Urinary bladder (tissue), 4 donors: Measurements from ENCODE around the gene OMA1. TPM values are rescaled to one million over a fixed set of nuclear protein-coding genes. Genes with fewer than 3 reads are reported as not detected.

Experiments
- DNase-seq: peaks from one replicate; pipeline ENCODE4 v3.0.0-alpha.2; 2015; ENCODE audit errors: extremely low spot score
- H3K27ac ChIP-seq: one replicate; pipeline ENCODE4 v1.5.1; 2013; ENCODE audit warnings: low read depth, mild to moderate bottlenecking, moderate library complexity
- H3K36me3 ChIP-seq: one replicate; pipeline ENCODE4 v1.6.1; 2013; ENCODE audit warnings: mild to moderate bottlenecking, moderate library complexity; ENCODE audit not compliant: insufficient read depth
- H3K4me1 ChIP-seq: one replicate; pipeline ENCODE4 v1.6.1; 2013; ENCODE audit warnings: mild to moderate bottlenecking, moderate library complexity; ENCODE audit not compliant: insufficient read depth
- H3K4me3 ChIP-seq: one replicate; pipeline ENCODE4 v1.5.1; 2013; ENCODE audit warnings: low read depth, low read length
- WGBS: extraction: QIAGEN DNeasy Blood & Tissue Kit; methylation state at CpG from one replicate; pipeline ENCODE4 v1.1.7; 2013; 5-methylcytosine and 5-hydroxymethylcytosine counted together
- polyA plus RNA-seq: library from polyadenylated mRNA; stranded (reverse); fragments of 200-250 nt; gene quantifications from one replicate; pipeline ENCODE4 v1.2.3, GENCODE V29; 2013
- total RNA-seq: library from RNA; depleted of rRNA; stranded (reverse); fragments of >200 nt; gene quantifications from one replicate; pipeline ENCODE4 v1.2.3, GENCODE V29; 2014
- donor health status: healthy with polysubstance abuse.
- donor health status: healthy.

The OMA1 gene
- total and polyA plus RNA-seq, 2 donors: 16.9 to 57.8 TPM

DNA sequence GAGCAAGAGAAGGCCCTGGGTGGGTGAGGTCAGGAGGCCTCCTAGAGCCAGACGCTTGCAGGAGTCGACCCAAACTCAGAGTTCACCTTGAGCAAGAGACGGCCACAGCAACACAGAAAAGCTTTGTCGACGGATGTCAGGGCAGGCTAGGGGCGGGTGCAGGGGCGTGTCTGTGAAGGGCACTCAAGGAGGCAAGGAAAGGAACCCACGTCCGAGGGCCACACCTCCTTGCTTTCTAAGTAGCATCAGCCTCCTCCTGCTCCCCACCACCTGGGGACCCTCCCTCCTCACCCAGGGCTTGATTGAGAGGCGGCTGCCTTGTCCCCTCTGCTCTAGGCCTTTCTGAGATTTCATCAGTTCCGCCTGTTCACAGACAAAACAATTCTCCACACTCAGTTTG is 92.1 kb downstream of the OMA1 start:
- DNase-seq: no peak
- 66% methylated on average over 11 of the region's 11 CpGs for WGBS
- H3K4me3 ChIP-seq: no peak overlapping the region
- no peak overlapping the region for H3K27ac ChIP-seq
- H3K36me3 ChIP-seq: no peaks in the 10 kb centered on the region
- H3K4me1 ChIP-seq: no peaks in the 10 kb centered on the region

DNA sequence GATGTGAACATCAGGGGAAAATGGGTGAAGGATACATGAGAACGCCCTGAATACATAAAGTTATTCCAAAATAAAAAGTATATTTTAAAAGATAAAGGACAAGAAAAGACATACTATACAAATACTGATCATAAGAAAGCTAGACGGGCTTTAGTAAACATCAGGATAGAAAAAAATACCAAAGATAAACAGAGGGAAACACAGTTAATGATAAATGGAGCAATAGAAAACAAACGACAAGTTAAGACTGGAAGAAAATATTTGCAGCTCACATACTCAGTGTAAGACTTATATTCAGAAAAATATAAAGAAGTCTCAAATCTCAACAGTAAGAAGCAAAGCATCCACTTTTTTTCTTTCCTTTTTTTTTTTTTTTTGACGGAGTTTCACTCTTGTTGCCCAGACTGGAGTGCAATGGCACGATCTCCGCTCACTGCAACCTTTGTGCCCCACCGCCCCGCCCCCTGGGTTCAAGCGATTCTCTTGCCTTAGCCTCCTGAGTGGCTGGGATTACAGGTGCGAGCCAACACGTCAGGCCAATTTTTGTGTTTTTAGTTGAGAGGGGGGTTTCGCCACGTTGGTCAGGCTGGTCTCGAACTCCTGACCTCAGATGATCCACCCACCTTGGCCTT is 94.8 kb downstream of the OMA1 start:
- no peak overlapping the region for H3K4me3 ChIP-seq
- no peak overlapping the region for H3K27ac ChIP-seq
- H3K36me3 ChIP-seq: no peaks in the 10 kb centered on the region
- DNase-seq: no peak
- 78% methylated on average over 14 of the region's 14 CpGs for WGBS
- no peaks in the 10 kb centered on the region for H3K4me1 ChIP-seq

DNA sequence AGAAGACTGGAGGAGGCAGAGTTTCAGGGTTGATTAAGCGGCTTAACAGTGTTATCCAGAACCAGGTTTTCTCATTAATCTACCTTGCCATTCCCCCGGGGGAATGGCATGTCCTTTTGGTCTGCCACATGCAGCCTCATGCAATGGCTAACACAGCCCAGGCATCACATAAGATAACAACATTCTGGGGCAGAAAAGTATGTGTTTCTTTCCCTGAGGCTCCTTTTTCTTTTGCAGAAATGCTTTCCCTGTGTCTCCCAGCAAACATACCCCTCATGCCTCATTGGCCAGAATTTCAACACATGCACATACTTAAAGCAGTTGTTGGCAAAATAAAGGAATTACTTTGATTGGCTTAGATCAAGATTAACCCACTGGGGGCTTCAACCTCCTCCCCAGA is 98.6 kb downstream of the OMA1 start:
- DNase-seq: no peak
- no peak overlapping the region for H3K4me3 ChIP-seq
- peaks cover 2% of the 10 kb centered on the region for H3K4me1 ChIP-seq
- no peaks in the 10 kb centered on the region for H3K36me3 ChIP-seq
- 61% methylated on average over 2 of the region's 2 CpGs for WGBS
- no peak overlapping the region for H3K27ac ChIP-seq

DNA sequence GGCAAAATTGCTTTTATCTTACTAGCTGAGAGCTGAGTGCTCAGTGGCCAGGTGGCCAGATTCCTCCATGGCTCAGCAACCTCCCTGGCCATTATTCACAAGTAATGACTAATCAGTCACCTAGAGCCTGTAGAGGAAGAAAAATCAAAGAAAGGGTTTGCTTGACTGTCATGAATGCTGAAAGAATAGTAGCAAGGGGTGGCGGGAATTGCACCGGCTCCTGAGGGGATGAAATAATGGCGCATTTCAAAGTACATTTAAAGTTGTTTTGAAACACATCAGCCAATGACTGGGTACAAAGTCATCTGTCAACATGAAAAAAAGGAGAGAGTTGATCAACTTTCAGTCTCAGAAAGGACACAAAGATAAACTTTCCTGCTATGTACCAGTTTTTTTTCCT is 99.5 kb downstream of the OMA1 start:
- Histone ChIP-seq H3K4me1 (peaks cover 2% of the 10 kb centered on the region), H3K36me3 (no peaks in the 10 kb centered on the region), H3K4me3 (no peak overlapping the region), H3K27ac (no peak overlapping the region)
- 76% methylated on average over 3 of the region's 3 CpGs for WGBS
- no peak for DNase-seq

DNA sequence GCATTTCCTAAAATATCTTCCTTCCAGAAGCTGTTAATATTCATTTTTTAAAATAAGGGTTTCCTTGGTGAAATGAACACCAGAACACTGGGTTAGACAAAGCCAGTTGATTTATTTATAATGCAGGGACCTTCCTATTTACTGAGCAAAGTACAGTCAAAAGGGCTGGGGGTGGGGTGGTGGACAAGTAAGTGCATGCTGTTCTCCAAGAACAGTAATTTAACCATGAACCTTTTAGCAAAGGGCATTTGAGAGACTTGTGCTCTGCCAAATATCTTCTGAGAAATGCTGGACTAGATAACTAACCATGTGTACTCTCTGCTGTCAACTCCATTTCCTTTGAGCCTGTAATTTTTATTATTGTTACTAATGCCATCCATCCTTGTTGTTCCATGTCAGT is 100.2 kb downstream of the OMA1 start:
- peaks cover 2% of the 10 kb centered on the region for H3K4me1 ChIP-seq
- no peak overlapping the region for H3K27ac ChIP-seq
- H3K36me3 ChIP-seq: no peaks in the 10 kb centered on the region
- no peak overlapping the region for H3K4me3 ChIP-seq
- peak; percentile 39 for DNase-seq

DNA sequence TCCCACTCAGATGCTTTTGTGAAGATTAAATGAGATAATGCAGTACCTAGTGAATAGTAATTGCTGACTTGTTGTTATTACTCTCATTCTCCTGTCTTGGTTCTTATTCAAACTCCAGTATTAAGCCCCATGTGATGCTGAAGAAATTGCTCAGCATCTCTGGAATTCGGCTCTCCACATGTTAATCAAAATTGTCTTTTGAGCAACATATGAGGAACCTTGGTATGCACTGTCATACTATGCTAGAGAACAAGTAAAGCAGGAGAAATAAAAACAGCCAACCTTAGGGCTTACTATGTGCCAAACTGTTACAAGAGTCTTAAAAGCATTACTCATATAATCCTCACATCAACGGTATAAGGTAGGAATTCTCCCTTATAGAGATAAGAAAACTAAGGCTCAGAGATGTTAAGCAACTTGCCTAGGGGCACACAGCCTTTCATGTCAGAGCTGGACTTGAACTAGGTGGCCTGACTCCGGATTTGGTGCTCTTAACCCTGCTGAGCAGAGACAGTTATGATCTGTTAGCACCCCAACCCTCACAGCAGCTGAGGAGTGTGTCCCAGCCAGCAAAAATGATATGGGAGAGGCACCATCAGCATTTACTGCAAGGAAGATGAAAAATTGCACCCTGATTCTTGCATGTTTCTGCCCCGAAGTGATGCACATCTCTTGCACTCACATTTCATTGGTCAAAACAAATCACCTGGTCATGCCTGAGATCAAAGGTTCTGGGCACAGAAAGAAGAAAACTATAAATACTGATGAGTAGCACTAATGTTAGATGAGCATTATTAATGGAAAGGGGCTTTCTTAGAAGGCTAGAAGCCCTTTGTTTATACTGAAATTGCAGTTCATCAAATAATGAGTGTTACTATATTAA is 102.3 kb downstream of the OMA1 start:
- 66% methylated on average over 4 of the region's 4 CpGs for WGBS
- Histone ChIP-seq H3K27ac (no peak overlapping the region), H3K36me3 (no peaks in the 10 kb centered on the region), H3K4me1 (peaks cover 2% of the 10 kb centered on the region), H3K4me3 (no peak overlapping the region)
- DNase-seq: no peak

DNA sequence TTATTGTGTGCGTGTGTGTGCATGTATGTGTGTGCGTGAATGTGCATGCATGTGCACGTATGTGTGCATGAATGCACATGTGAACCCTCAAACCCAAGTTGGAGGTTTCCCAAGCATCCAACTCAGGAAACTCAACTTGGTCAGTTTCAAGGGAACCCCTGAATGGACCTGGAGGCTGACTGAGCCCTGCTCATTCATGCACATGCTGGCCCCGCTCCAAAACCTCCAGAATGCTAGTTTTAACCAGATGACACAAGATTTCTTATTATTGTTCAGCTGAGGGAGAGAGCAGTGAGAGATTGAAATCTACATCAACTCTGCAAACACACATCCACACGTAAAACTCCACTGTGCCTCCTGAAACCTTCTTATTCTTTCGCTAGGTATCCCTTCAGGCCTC is 104.4 kb downstream of the OMA1 start:
- peak; percentile 29 for DNase-seq
- peaks cover 2% of the 10 kb centered on the region for H3K4me1 ChIP-seq
- 89% methylated on average over 6 of the region's 6 CpGs for WGBS
- H3K27ac ChIP-seq: no peak overlapping the region
- no peaks in the 10 kb centered on the region for H3K36me3 ChIP-seq
- no peak overlapping the region for H3K4me3 ChIP-seq

DNA sequence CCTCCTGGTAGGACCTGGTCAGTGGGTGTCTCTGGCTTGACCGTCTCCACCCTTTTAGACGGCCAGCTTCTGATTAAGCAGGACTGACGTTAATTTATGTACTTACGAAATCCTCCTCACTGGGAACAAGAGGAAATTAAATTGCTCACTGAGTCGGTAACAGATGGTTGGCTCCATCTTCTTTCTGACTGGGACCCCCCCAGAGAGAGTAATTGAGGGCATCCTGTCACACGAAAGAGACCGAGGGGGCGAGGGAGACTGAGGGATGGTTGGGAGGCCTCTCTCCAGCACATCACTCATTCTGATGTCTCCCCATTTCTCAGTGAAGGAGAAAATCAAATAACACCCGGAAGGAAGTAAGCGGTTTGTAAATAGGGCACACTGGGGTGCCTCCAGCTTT is 104.8 kb downstream of the OMA1 start:
- no peaks in the 10 kb centered on the region for H3K36me3 ChIP-seq
- H3K4me1 ChIP-seq: peaks cover 2% of the 10 kb centered on the region
- no peak for DNase-seq
- H3K27ac ChIP-seq: no peak overlapping the region
- 77% methylated on average over 10 of the region's 10 CpGs for WGBS
- H3K4me3 ChIP-seq: no peak overlapping the region

DNA sequence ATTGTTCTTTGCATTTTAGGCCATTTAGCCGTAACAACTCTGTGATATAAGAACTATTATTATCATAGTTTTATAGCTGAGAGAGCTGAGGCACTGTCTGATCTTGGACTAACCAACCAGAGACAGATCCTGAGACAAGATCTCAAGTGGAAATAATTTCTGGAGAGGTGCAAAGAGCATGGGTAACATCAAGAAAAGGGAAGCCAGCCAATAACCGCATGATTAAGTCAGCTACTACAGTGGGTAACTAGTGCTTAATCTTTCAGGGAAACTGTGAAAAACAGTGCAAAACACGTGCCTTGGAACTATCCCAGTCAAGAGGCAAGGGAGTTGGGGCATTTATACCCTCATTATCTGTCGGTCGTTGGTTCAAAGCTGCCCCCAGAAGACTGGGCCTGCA is 105.8 kb downstream of the OMA1 start:
- Histone ChIP-seq H3K4me1 (no peaks in the 10 kb centered on the region), H3K36me3 (no peaks in the 10 kb centered on the region), H3K27ac (no peak overlapping the region), H3K4me3 (no peak overlapping the region)
- DNase-seq: no peak
- WGBS: 75% methylated on average over 5 of the region's 5 CpGs

DNA sequence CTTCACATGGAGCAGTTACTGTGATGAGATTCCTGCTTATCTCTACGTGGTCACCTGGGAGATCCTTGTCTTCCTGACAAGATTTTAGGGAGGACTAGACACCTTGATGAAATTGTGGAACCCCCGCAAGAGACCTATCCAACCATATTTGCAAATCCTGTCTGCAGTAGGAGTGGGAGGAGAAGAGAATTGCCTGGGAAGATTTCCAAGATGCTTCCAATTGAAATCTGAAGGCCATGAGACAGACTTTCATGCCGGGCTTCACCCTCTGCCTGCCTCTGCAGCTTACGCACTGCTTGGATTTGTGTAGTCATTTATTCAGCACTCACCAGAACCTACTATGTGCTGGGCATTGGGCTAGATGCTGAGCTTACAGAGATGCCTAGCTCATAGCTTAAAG is 106.6 kb downstream of the OMA1 start:
- Histone ChIP-seq H3K4me1 (no peaks in the 10 kb centered on the region), H3K36me3 (no peaks in the 10 kb centered on the region), H3K4me3 (no peak overlapping the region), H3K27ac (no peak overlapping the region)
- 74% methylated on average over 4 of the region's 4 CpGs for WGBS
- DNase-seq: no peak

DNA sequence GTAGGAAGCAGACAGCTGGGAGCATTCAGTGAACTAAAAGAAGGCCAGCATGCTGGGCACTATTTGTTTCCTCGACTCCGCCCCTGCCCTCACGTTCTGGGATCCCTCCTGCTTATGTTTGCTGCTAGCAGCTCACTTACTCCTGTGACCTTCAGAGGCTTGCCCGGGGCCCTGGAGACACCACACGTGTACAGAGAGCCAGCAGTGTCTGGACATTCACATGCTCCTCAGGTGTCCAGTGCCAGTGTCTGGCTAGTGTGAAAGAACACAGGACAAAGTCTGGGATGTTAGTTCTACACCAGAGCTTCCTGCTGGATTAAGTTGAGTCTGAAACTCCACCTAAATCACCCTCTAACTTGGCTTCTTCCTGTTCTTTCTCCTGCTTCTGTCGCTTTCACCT is 108.1 kb downstream of the OMA1 start:
- H3K36me3 ChIP-seq: no peaks in the 10 kb centered on the region
- no peak overlapping the region for H3K27ac ChIP-seq
- no peaks in the 10 kb centered on the region for H3K4me1 ChIP-seq
- 69% methylated on average over 6 of the region's 6 CpGs for WGBS
- no peak for DNase-seq
- no peak overlapping the region for H3K4me3 ChIP-seq

DNA sequence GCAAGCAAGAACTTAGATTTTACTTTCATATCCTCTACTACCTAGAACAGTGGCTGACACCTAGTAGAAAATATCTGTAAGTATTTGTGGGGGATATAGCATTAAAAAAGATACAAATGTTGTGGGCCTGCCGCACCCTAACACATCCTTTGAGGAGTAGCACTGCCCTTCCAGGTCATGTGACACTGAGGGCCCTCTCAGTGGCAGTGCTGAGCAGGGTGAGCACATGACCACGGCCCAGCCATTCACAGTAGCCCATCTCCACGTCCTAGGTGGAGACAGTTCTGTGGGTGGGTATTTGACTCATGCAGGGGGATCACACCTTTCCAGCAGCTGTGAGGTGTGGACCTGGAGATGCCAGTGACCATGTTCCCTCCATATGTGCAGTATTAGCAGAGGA is 108.9 kb downstream of the OMA1 start:
- H3K36me3 ChIP-seq: no peaks in the 10 kb centered on the region
- 79% methylated on average over 3 of the region's 3 CpGs for WGBS
- no peaks in the 10 kb centered on the region for H3K4me1 ChIP-seq
- no peak overlapping the region for H3K4me3 ChIP-seq
- H3K27ac ChIP-seq: no peak overlapping the region
- no peak for DNase-seq

DNA sequence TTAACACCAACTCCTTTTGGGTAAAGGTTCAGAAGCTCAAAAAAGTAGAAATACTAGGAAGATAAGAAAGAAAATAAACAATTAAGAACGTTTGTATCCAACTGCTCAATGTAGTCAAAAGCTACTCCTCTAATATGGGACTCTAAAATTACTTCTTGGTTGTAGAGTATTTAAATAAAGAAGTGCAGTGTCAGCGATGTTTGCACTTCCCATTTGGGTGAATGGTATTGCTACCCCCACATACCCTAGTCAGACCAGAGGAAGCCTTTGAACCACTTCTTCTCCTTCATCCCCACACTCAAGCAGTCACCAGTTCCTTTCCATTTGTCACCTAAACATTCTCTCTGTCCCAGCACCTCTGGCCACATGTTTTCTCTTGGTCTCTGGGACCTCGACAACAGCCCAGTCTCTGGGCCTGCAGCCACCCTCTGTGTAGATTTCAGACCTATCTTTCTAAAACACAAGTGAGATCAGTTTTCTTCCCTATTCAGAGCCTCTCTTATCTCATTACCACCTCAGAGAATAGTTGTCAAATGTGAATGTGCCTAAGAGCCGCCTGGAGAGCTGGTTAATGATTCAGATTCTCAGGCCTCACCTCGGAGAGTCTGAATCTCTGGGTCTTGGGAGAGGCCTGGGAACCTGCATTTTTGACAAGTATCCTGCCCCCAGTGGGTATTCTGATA is 109.8 kb downstream of the OMA1 start:
- Histone ChIP-seq H3K4me1 (no peaks in the 10 kb centered on the region), H3K27ac (no peak overlapping the region), H3K36me3 (no peaks in the 10 kb centered on the region), H3K4me3 (no peak overlapping the region)
- DNase-seq: no peak
- 80% methylated on average over 5 of the region's 5 CpGs for whole genome bisulfite sequencing

DNA sequence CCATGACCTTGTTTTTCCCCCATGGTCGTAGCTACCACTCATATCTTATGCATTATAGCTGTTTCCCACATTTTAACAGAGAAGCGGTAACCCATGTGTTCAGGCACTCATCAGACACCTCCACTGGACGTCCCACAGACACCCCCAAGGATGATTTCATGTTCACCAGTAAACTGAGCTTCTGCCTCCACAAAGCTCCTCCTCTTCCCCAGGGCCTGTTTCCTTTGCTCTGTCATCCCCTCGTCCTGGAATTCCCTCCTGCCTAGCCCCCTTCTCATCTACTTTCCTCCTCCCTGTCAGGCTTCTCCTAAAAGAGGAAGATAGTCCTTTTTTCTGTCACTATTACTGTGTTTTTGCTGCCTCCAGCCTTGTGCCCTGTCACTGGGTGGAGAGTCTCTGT is 111.2 kb downstream of the OMA1 start:
- DNase-seq: no peak
- WGBS: 64% methylated on average over 4 of the region's 4 CpGs
- H3K4me3 ChIP-seq: no peak overlapping the region
- H3K27ac ChIP-seq: no peak overlapping the region
- no peaks in the 10 kb centered on the region for H3K4me1 ChIP-seq
- H3K36me3 ChIP-seq: no peaks in the 10 kb centered on the region
